Activated CD8-positive, alpha-beta memory T cell treated with anti-CD3 and anti-CD28 coated beads for 4 hours (primary cell): ENCODE measurements around the gene ATF2.

Experiments
- DNase-seq, 2 donors: peaks; one replicate each; pipeline ENCODE4 v3.0.0-alpha.2; 2020; ENCODE audit warnings: low read depth in 2 of 2

The ATF2 gene

GRCh38 chr2:175080479-175080878 is 87.5 kb downstream of the ATF2 start:
- DNase-seq, result no peak

DNA sequence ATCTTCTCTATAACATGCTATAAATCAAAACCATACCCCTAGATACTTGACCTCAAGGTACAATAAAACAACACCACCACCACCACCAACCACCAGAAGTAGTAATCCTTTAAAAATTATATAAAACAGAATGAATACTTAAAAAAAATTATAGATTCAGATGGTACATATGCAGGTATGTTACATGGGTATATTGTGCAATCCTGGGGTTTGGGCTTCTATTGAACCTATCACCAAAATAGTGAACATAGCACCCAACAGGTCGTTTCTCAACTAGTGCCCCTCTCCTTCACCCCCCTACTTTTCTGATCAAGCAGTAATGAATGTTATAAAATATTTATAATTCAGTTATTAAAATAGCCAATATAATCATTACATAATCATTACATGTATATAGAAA is 91.7 kb downstream of the ATF2 start:
- no peak for DNase-seq

DNA sequence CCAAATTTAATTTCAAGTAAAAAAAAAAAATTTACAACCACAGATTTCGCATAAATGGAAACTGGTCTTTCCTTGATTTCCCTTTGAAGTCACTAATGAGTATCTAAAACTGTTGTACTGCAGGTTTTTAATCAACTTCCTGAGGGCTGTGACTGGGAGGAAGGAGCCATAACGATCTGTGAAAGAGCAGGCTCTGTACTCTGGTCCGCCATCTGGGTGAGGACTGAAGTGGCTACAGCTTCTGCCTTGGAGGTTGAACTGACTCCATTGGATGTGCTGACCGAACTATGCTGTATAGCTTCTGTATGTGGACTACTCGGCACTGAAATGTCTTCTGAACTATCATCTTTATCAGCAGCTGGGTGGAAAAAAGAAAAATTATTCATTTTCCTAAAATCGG is 93.5 kb downstream of the ATF2 start:
- DNase-seq, result no peak

DNA sequence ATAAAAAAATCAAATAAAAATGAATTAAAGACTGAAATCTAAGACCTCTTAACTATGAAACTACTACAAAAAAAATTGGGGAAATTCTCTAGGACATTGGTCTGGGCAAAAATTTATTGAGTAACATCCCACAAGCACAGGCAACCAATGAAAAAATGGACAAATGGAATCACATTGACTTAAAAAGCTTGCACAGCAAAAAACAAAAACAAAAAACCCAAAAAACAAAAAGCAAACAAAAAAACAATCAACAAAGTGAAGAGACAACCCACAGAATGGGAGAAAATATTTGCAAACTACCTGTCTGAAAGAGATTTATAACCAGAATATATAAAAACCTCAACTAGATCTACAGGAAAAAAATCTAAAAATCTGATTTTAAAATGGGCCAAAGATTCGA is 99.5 kb downstream of the ATF2 start:
- no peak for DNase-seq

DNA sequence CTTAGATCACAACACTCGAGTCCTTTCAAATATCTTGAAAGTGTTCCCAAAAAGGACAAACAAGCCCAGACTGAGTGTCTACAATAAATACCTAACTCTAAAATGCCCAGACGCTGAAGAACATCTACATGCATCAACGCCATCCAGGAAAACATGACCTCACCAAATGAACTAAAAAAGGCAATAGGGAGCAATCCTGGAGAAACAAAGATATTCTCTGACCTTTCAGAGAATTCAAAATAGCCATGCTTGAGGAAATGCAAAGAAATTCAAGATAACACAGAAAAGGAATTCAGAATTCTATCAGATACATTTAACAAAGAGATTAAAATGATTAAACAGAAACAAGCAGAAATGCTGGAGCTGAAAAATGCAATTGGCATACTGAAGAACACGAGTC is 101.6 kb downstream of the ATF2 start:
- DNase-seq, result no peak

- DNase-seq, result no peak
These were observed 103.2 kb downstream of the ATF2 start for GRCh38 chr2:175064797-175065196.

DNA sequence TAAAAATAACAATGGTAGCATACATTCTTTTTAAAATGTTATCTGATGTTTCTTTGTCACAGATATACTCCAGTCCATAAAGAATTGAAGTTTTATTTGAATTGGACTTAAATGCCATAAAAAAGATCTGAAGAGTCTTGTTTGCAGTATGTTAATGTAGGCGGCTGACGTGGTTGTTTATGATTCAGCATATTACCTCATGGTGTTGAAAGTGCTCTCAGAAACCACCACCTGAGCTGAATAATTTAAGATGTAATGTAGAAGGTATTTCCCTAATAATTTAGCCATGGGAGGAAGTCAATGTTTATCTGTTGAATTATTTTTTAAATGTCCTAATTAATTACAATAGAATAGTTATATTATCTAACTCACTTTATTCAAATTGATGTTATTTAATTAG is 104.3 kb downstream of the ATF2 start:
- no peak for DNase-seq

GRCh38 chr2:175062787-175063585 is 105.0 kb downstream of the ATF2 start:
- DNase-seq, result no peak

- no peak for DNase-seq
These were observed 110.8 kb downstream of the ATF2 start for GRCh38 chr2:175057078-175057685.

- DNase-seq, result no peak
These were observed 112.0 kb downstream of the ATF2 start for GRCh38 chr2:175055993-175056392.

DNA sequence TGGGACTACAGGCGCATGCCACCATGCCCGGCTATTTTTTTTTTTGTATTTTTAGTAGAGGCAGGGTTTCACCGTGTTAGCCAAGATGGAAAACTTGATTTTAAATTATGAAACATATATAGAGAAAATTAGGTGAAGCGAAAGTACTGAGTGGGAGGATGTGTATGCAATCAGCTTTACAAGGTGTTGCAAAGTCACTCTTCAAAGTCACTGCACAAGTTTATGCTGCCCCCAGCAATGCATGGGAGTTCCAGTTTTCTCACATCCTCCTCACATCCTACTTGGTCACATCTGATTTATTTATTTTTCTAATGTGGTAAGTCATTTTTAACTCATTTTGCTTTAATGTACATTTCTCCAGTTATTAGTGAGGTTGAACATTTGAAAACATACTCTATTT is 113.7 kb downstream of the ATF2 start:
- no peak for DNase-seq

DNA sequence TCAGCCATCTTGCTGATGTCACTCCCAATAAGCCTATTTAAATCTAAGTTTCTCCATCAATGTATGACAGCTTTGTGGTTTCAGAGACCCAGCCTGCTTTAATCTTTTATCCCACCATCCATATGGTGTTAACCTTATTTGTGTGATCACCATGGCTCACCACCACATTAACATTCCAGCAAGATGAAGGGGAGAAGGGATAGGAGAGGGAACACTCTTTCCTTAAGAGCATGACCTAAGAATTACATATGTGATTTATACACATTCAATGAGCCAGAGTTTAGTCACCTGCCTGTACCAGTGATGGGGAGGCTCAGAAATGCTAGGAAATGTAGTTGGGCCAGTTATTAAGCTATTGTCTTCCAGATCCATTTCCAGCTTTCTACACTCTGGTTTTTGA is 118.3 kb downstream of the ATF2 start:
- DNase-seq, result no peak

DNA sequence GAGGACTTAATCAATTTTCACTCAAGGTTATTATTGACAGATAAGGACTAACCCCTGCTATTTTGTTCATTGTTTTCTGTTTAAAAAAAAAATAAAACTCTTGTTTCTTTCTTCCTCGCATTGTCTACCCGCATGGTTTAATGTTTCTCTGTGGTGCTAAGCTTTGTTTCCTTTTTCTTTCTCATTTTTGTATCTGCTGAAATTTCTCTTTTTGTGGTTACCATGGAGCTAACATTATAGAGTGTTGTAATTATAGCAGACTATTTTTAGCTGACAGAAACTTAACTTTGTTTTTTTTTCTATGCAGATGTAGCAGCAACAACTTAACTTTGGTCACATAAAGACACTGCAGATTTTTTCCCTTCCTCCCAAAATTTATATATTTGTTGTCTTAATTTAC is 119.7 kb downstream of the ATF2 start:
- DNase-seq, result no peak

DNA sequence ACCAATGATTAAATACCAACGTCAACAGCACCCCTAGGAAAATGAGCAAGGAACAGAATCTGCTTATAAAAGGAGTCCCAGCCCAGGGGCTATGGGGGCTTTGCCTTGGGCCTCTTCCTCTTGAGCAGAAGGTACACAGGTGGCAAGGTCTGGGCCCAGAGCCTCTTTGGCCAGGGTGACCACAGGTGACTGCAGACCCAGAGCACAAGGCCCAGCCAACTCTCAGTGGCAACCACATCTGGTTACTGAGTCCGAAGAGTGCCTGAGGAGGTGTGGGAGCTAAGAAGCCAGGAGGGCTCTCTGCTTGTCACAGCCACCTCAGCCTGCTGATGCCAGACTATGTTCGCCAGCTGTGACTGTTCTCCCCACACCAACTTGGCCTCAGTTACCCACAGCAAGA is 128.5 kb downstream of the ATF2 start:
- DNase-seq, result no peak

GRCh38 chr2:175039031-175039430 is 129.0 kb downstream of the ATF2 start:
- DNase-seq, result no peak

DNA sequence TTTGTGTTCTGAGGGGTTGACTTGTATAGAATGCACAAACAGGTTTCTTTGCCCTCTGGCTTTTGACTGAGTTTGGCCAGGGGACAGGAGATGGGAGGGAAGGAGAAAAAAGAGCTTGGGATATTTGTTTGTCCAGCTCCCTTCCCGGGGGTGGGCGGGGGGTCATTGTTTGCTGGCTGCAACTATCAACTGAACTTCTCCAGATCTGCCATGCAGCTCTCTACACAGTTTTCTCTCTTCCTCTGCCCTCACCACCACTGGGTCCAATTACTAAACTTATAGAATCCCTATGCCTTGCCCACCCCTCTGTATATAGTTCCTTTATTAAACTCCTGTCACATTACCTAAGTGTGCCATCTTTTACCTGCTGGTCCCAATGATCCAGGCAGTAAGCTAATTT is 130.1 kb downstream of the ATF2 start:
- no peak for DNase-seq

DNA sequence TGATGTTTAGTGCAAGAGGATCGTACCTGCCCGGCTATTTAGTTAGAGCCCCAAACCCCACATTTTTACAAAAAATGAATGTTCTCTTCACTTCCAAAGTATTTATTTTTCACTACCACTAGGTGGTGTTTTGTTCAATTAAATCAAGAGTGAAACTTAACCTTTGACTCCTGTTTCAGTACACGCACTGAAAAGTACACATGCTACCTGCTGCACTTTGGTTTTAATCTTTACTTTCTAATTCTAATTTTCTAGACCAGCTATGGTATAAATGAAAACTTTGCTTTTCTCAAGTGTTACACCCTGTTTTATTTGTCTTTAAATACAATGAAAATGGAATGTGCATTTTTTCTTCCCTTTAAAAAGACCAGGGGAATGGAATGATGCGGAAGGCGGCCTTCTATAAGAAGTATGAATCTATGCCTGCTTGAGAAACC is 131.4 kb downstream of the ATF2 start:
- DNase-seq, result no peak

- no peak for DNase-seq
These were observed 132.2 kb downstream of the ATF2 start for GRCh38 chr2:175035806-175036205.

DNA sequence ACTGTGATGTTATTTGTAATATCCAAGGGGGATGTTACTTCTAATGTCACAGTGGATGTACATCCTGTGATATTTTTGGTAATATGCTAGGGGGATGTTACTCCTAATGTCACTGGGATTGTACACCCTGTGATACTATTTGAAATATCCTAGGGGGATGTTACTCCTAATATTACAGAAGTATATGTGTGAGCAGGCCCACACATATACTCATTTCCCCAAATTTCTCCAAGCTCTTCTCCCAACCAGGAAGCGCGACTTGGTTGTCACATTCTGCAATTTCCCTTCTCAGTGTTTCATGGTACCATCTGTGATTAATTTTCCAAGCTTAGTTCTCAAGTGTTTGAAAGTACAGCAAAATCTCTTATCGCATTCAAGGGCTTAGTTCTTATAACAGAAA is 133.3 kb downstream of the ATF2 start:
- no peak for DNase-seq

DNA sequence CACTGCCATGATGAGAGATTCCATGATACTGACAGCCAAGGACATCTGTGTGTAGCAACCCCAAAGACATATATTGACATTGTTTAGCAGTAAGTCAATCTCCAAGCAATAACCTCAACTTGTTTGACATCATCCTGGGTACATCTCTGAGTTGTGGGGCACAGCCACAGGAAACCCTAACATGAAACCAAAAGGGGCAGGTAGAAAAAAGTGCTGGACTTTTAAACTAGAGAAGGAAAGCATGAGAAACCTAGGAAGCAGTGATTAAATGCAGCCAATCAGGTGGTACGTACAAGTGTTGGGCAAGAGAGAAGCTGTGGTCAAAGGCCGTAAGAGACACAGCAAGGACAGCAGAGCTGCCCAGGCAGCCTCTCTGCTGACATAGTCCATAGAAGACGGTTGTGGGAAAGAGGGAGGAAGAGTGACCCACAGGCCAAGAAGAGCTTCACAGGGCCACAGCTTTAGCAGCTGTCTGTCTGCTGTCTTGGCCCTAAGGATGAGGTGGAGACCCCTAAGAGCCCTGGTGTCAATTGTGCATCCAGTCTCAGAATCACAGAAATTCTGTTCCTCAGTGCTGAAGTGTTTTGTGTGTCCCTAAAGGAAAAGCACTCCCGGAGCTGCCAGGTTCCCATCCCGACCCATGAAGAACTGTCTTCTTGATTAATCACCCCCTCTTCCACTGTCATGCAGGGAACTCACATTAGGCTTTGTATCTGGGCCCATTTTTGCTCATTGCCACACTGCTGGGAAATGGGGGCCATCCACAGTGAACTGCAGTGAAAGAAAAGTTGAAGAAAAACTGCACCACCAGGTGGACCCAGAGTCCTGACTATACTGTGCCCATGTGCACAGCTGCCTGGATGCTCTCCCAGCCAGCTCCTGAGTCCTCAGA is 137.4 kb downstream of the ATF2 start:
- DNase-seq, result no peak

- no peak for DNase-seq
These were observed 140.2 kb downstream of the ATF2 start for GRCh38 chr2:175027755-175028154.

DNA sequence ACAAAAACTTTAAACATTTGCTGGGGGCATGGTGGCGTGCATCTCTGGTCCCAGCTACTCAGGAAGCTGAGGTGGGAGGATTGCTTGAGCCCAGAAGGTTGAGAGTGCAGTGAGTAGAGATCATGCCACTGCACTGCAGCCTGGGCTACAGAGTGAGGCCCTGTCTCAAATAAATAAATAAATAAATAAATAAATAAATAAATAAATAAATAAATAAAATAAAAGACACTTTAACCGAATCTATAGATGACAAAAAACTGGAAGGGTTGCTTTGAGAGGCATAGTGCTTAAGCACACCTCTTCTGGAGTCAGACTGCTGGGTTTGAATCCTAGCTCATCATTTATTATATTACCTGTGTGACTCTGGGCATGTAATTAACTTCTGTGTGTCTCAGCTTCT is 141.6 kb downstream of the ATF2 start:
- DNase-seq, result no peak

DNA sequence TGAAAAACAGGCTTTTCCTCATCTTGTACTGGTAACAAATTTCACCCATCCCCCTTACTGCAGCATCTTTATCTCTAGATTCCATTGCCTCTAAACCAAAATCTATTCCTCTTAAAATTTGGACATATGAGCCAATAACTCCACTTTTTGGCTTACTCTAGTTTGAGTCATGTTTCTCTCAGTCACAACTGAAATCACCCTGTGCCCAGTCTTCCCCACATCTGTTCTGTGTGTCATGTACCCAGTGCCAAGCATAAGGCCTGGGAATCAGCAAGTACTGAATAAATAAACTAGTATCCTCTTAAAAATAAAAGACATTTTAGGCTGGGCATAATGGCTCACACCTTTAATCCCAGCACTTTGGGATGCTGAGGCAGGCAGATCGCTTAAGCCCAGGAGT is 142.1 kb downstream of the ATF2 start:
- DNase-seq, result no peak
